ENCODE data around the gene RAB11FIP4.

RAB11FIP4 gene

DNA sequence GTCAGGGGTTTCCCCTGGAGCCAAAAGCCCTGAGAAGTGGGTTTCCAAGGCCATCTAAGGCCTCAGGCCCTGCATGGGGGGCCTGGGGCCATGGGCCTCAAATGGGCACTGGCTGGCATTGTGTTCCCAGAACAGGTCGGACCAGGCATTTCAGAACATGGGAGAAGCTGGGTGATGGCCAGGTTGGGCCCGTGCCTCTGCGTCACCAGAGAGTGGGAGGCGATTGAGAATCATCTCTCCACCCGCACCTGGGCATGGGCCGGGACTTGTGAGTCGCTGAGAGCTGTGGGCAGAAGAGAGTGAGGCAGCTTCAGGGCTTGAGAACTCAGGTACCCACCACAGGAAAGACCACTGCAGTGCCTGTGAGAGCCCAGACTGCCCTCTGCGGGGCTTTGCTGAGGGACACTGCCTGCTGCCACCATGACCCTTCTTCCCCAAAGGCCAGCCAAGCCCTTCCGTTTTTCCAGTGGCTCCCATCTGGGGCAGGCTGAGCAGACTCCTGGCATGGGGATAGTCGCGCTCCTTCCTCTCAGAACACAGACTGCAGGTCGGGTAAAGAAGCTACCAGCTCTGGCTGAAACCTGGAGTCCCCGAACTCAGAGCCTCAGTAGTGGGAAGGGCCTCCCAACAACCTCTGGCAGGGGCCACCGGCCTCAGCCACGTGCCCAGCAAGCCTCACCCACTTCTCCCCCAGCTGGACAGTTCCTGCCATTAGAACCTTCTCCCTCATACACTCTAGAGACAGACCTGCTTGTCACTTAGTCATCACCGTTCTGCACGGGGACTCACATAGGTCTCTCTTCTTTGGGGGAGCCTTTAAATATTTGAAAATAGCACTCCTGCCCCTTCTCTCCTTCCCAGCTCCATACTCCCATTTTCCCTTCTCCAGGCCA lies 1.6 kb downstream of the RAB11FIP4 start:
- Mint-ChIP-seq H3K4me1 (peaks cover 12% of the 10 kb centered on the region), H3K4me3 (peak overlapping the region; percentile 39), H3K36me3 (no peaks in the 10 kb centered on the region)

DNA sequence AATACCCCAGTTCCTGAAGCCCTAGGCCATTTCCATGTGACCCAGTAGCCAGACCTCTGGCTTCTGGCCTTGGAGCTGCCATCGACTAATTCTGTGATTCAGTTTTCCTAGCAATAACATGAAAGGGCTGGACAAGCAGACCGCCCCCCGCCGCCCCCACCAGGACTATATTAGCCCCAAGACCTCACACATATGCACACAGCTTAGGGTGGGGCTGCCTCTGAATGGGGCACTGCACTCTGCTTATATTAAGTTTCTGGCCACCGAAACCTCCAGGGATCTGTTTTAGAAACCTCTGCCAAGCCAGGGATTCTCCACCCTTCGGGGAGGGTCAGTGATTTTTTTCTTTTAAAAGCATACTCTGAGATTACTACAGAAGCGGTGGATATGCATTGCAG lies 2.3 kb downstream of the RAB11FIP4 start:
- Mint-ChIP-seq H3K4me3 (peak overlapping the region; percentile 39), H3K36me3 (no peaks in the 10 kb centered on the region), H3K9me3 (no peaks in the 10 kb centered on the region), H3K4me1 (peaks cover 12% of the 10 kb centered on the region), H3K27me3 (peaks cover 36% of the 10 kb centered on the region), H3K27ac (no peak overlapping the region)

More for the DNA sequence above, 1.6 kb downstream of the RAB11FIP4 start:
- no peak overlapping the region for H3K27ac Mint-ChIP-seq
- H3K9me3 Mint-ChIP-seq: no peaks in the 10 kb centered on the region
- H3K27me3 Mint-ChIP-seq: peaks cover 36% of the 10 kb centered on the region

DNA sequence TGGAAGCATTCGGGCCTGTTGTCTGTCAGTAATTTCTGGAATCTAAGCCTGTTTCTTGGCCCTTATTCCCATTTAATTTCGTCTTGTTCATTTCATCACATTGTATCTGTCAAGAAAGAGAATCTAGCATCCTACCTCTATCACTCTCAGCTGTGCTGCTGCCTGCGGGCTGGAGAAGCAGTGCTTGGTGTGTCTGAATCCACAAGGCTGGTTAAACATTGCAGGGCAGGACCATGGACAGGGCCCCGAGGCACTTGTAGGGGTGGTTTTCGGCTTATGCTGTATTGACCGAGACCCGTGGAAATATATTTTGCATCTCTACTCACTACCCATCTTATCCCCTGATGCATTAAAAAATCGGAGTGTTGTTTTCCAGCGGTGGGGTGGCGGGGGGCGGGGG lies 3.1 kb downstream of the RAB11FIP4 start:
- Mint-ChIP-seq H3K4me3 (peak overlapping the region; percentile 8), H3K4me1 (peaks cover 12% of the 10 kb centered on the region), H3K27me3 (peaks cover 36% of the 10 kb centered on the region)

DNA sequence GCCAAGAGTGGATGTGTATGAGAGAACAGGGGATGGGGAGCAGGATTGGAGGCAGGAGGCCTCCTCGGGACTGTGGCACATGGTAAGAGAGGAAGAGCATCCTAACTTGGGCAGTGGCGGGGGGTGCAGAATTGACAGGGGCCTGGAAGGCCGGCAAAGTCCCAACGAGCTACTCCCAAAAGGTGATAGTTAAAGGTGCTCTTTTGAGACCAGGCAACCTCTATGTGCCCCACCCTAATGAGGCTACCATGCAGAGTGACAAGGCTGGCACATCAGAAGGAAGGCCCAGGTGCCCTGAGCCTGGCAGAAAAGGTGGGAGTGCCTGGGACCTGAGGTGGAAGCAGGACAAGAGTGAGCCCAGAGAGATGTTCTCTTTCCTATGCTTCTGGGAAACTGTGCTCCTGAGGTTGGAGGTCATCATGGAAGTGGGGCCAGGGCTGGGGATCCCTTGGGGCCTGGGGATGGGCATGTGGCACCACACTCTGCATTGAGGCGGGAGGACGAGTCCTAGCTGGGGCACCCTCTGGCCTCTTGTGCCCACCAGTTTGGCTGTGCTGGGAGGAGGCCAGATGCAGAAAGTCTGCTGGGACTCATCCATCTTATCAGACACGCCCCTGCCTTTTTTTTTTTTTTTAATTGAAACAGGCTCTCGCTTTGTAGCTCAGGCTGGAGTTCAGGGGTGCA lies 5.9 kb downstream of the RAB11FIP4 start:
- Mint-ChIP-seq H3K27ac (no peak overlapping the region), H3K4me3 (no peak overlapping the region), H3K9me3 (no peaks in the 10 kb centered on the region), H3K4me1 (peaks cover 3% of the 10 kb centered on the region), H3K27me3 (peaks cover 23% of the 10 kb centered on the region), H3K36me3 (no peaks in the 10 kb centered on the region)

More for the DNA sequence above, 3.1 kb downstream of the RAB11FIP4 start:
- Mint-ChIP-seq H3K27ac (peak overlapping the region; percentile 10), H3K36me3 (no peaks in the 10 kb centered on the region), H3K9me3 (no peaks in the 10 kb centered on the region)

DNA sequence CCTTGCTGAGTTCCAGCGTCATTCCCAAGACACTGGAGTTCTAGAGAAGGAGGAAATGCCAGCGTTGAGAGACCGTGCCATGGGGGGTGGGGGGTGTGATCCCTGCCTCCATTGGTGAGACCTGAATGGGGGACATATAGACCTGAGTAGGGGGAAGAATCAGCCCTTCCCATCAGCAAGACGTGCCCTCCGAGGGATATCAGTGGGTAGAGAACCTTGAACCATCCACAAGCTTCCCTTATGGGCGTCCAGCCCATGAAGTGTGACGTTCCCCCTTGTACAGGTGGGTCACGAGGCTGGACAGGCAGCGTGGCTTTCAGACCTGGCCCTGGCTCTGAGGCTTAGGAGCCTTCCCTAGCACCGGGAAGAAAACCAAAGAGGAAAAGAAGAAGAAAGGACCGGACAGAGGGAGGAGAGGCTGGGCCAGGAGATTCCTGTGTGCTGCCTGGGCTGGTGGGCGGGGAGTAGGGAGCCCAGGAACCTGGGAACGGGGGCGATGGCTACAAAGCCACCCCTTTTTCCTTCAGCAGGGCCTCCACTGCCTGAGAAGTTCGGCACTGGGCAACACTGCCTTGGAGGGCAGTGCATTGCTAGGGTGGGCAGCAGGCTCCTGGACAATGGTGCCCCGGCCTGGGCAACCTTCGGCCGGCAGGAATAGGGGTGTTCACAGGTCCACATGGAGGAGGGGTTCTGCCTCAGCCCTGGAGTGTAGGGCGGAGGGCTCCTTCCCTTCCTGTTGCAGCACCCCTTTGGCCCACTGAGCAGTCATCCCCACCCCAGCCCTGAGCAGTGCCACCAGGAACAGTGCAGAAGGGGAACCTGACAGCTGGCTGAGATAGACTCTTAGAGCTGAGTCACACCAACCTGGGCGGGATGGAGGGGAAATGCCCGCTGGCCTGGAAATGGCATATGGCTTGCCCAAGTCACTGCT lies 7.2 kb downstream of the RAB11FIP4 start:
- Mint-ChIP-seq H3K36me3 (no peaks in the 10 kb centered on the region), H3K9me3 (no peaks in the 10 kb centered on the region), H3K27me3 (peaks cover 12% of the 10 kb centered on the region), H3K4me3 (no peak overlapping the region), H3K27ac (no peak overlapping the region), H3K4me1 (no peaks in the 10 kb centered on the region)

DNA sequence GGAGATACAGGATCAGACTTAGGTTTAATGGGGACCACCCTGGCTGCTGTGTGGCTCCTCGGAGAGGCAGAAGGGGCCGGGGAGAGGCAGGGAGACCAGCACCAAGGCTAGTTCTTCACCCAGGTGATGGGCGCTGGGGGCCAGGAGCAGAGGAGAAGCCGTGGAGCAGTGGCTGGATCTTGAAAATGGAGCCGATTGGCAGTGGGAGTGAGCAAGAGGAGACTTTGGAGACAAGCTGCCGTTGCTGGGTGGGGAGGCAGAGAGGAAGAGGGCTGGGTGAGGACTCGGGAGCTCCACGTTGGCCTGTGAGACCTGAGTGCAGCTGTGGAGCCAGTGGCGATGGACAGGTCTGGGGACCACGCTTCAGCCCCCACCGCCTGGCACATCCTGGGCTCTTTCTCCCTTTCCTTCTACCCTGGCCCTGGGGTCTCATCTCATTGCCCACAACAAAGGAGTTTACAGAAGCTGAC lies 9.0 kb downstream of the RAB11FIP4 start:
- Mint-ChIP-seq H3K4me1 (no peaks in the 10 kb centered on the region), H3K27ac (no peak overlapping the region), H3K9me3 (no peaks in the 10 kb centered on the region), H3K36me3 (no peaks in the 10 kb centered on the region), H3K4me3 (no peak overlapping the region), H3K27me3 (peaks cover 1% of the 10 kb centered on the region)

DNA sequence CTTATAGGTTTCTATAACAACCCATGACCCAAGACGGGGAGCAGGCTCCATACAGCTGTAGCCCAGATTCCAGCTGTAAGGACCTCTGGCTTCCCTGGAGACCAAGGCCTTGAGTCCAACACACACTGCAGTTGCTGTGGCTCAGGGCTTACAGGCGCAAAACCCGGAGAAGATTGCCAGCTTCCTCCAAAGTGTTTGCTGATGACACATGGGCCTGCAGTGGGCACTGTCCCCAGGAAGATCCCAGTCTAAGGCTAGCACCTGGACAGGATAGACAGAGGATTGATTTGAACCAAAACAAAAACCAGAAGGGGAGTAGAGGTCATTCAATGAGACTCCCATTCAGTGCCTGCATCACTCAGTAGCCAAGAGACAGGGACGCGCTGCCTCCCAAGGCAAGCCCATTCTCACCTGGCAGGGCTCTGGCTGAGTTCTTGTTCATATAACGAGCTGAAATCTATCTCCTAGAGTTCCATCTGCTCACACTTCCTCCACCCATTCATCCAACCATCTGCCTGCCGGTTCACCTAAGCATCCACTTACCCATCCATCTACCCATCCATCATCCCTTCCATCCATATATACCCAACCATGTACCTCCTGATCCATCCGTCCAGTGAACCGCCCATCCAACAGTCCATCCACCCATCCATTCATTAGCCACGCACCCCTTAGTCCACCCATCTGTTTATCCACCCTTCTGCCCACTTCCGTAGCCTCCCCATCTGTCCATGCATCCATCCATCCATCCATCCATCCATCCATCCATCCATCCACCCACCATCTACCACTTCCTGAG lies 10.2 kb downstream of the RAB11FIP4 start:
- Mint-ChIP-seq H3K4me1 (no peaks in the 10 kb centered on the region), H3K27ac (no peak overlapping the region), H3K9me3 (no peaks in the 10 kb centered on the region), H3K4me3 (no peak overlapping the region), H3K27me3 (no peaks in the 10 kb centered on the region), H3K36me3 (no peaks in the 10 kb centered on the region)

DNA sequence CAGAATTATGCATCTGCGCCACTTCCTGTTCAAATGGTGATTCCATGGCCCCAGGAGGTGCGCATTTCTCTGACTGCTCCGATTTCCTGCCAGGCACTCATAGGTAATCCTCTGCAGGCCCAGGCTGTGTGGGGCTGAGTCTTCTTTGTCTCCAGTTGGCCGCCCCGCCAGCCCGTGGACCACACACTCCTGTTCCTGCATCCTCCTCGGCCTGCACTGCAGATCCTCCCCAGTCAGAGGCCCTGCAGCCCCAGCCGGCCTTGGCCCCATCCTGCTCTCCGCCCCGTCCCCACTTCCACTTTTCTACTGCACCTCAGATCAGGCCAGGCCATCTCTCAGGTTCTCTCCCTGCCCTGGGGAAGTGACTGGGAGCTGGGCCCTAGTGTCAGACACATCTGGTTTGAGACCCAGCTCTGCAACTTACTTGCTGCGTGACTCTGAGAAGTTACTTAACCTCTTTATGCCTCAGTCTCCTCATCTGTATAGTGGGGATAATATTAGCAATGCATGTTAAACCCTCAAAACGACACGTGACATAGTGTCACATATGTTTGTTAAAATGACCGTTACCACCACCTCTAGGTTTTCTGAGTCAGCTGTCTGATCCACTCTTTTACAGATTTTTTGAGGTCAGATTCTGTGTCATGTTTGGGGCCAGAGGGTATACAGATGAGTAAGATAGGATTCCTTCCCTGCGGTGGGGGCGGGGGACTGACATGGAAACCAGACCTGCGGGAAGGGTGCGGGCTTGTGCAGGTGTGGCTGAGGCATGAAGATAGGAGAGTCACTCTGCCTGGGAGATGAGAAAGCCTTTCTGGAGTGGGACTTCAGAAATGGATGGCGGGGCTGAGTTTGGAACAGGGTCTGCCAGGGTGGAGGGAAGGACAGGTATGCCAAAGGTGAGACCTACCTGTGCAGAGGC lies 12.8 kb downstream of the RAB11FIP4 start:
- Mint-ChIP-seq H3K36me3 (no peaks in the 10 kb centered on the region), H3K4me1 (no peaks in the 10 kb centered on the region), H3K9me3 (no peaks in the 10 kb centered on the region), H3K27ac (no peak overlapping the region), H3K4me3 (no peak overlapping the region), H3K27me3 (no peaks in the 10 kb centered on the region)

DNA sequence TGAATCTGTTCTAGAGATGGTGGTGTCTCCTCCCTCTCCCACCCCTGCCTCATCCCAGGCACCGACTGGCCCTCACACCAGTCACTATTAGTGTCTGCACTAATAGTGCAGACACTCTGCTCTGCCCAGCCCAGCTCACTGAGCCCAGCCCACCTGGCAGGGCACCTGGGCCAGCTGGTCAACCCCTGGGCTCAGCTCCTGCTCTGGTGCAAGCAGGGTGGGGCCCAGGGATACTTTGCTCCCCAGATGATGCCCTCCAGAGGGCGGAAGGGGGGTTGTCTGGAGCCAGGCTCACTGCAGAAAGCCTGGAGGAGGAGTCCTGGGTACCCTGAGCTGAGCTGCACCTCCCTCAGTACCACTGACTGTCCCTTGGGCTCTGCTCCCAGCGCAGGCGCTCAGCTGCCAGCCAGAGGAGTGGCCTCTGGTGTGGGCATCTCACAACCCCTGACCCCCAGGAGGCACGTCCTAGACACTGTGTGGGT lies 14.5 kb downstream of the RAB11FIP4 start:
- Mint-ChIP-seq H3K9me3 (no peaks in the 10 kb centered on the region), H3K27ac (no peak overlapping the region), H3K4me3 (no peak overlapping the region), H3K27me3 (no peaks in the 10 kb centered on the region), H3K4me1 (no peaks in the 10 kb centered on the region), H3K36me3 (no peaks in the 10 kb centered on the region)

DNA sequence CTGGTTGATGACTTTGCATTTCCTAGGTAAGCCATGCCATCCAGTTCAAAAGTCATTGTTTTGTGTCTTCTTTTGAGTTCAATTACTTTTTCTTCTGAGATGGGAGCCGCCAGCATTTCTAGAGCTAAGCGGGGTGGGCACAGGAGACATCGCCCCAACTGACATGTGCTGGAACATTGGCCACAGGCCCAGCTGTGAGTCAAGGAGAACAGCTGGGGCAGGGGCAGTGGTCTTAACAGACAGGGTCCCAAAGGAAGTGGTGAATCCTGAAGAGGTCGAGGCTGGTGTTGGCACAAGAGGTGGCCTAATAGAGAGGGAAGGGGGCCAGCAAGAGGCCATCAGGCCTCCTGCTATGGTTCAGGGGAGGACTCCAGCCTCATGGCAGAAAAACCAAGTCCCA lies 17.1 kb downstream of the RAB11FIP4 start:
- Mint-ChIP-seq H3K9me3 (no peaks in the 10 kb centered on the region), H3K36me3 (no peaks in the 10 kb centered on the region), H3K4me3 (no peak overlapping the region), H3K4me1 (no peaks in the 10 kb centered on the region), H3K27me3 (no peaks in the 10 kb centered on the region), H3K27ac (no peak overlapping the region)

DNA sequence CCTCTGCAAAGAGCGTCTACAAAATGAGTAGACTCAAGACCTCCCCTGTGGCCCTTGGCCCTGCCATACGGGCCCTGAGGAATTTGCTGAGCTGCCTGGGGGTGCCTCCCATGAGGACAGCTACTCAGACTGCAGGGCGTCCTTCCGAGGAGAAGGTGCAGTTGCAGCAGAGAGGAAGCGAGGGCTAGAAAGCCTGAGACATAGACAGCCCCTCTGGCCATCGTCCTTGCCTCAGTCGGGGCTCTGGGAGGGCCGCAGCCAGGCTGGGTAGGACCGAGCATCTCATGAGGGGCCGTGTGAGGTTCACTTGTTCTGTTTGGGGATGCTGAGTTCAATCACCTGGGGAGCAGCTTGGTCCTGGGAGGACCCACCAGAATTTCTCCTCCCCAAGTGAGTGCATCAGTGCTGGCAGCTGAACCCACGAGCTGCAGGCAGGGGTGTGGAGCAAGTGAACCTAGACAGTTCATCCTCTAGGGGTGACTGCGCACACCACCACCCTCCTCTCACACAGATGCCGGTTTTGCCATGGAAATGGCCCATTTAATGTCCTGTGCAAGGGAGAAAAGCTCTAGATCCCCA lies 20.3 kb downstream of the RAB11FIP4 start:
- Mint-ChIP-seq H3K36me3 (no peaks in the 10 kb centered on the region), H3K4me3 (no peak overlapping the region), H3K9me3 (no peaks in the 10 kb centered on the region), H3K27me3 (no peaks in the 10 kb centered on the region), H3K4me1 (no peaks in the 10 kb centered on the region), H3K27ac (no peak overlapping the region)

DNA sequence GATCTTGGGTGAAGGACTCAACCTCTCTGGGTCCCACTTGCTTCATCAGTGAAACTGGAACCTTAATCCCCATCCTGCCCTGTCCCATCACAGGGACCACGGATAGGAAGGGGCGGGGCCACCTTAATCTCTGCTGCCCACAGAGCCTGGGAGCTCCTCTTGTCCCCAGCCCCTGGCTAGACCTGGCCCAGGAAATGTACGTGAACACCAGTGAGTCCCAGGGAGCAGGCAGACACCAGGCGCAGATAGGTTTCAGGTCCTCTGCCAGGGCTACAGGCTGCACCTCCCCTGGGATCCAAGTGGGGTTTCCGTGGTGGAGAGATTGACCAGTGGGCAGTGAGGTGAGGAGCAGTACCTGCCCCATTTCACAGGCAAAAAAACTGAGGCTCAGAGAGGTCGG lies 21.0 kb downstream of the RAB11FIP4 start:
- H3K9me3 Mint-ChIP-seq: no peaks in the 10 kb centered on the region
- no peaks in the 10 kb centered on the region for H3K4me1 Mint-ChIP-seq
- no peaks in the 10 kb centered on the region for H3K27me3 Mint-ChIP-seq
- no peak overlapping the region for H3K27ac Mint-ChIP-seq
- no peaks in the 10 kb centered on the region for H3K36me3 Mint-ChIP-seq
- H3K4me3 Mint-ChIP-seq: no peak overlapping the region

DNA sequence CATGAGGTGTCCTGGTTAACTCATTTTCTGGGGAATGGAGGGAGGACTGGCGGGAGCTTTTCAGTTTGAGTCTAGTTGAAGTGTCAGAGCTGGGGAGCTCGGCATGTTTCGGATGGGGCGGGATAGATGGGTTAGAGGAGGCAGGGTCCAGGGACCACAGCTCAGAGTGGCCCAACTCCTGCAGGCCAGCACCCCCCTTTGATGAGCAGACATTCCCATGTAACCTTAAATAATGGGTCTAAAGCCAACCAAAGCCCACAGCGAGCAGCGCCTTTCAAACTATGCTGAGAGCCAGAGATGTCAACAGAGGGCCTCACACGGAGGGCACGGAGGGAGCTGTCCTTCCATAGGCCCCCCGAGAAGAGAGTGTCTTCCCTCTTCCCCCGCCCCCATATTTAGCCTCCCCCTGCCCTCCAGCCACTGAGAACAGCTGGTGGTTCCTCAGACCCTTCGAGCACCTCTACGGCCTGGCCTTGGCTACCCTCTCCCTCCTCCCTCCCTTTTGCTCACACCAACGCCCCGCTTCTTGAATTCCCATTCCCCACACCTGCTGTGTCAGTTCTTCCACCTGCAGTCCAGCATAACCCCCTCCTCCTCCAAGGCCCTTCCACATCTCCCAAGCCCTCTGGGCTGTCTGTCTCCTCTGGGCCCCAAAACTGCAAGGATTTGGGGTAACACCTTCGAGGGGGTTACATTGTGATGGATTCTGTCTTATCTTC lies 21.8 kb downstream of the RAB11FIP4 start:
- H3K27ac Mint-ChIP-seq: no peak overlapping the region
- H3K9me3 Mint-ChIP-seq: no peaks in the 10 kb centered on the region
- H3K27me3 Mint-ChIP-seq: no peaks in the 10 kb centered on the region
- no peaks in the 10 kb centered on the region for H3K4me1 Mint-ChIP-seq
- no peaks in the 10 kb centered on the region for H3K36me3 Mint-ChIP-seq
- no peak overlapping the region for H3K4me3 Mint-ChIP-seq
